ENCODE data around the gene ST6GALNAC2. TPM values are rescaled to one million over a fixed set of nuclear protein-coding genes. Genes with fewer than 3 reads are reported as not detected.
"Not testable (repeated sequence)": the region's sequence is repeated elsewhere in the genome, so short reads cannot be mapped to it uniquely, and the experiment has no call there.

The ST6GALNAC2 gene
- total and polyA plus RNA-seq, 7 experiments from 2014 or later = 0.48 to 7.5 (median 0.58) TPM; not detected in 4

GRCh38 chr17:76559460-76559859, 26.2 kb downstream of the ST6GALNAC2 start:
- H3K36me3 Mint-ChIP-seq = peaks cover 8 to 21% (median 10%) of the 10 kb centered on the region in 5 donors

GRCh38 chr17:76558198-76559095, 27.2 kb downstream of the ST6GALNAC2 start:
- no peak for ATAC-seq
- peaks cover 8 to 21% (median 10%) of the 10 kb centered on the region in 5 donors for H3K36me3 Mint-ChIP-seq

More at GRCh38 chr17:76559460-76559859, 26.2 kb downstream of the ST6GALNAC2 start:
- ChIA-PET POLR2A (interaction anchor here (0.9 to 1.4 kb wide), 3 partner anchors 43 to 112 kb away, joined by 3 to 5 read pairs (median 4); no protein-coding TSS in a partner anchor), CTCF (interaction anchor here (1.1 to 4.2 kb wide), 4 partner anchors 38 to 154 kb away, joined by 4 to 27 read pairs (median 16); no protein-coding TSS in a partner anchor)
- Mint-ChIP-seq H3K4me1 (peaks cover 24 to 69% (median 59%) of the 10 kb centered on the region in 7 donors), H3K27ac (peak overlapping the region in 1 of 9 donors; percentile 21), H3K4me3 (peak overlapping the region in 9 of 10 donors; percentile 38 to 99 (median 98))
- not testable (repeated sequence) for H3K27me3 Mint-ChIP-seq; H3K27me3 ChIP-seq (ENCODE audit: control insufficient read depth in 2 of 2, insufficient read depth in 2 of 2, low read length in 2 of 2); H3K4me3 ChIP-seq (ENCODE audit: low read length); H3K9me3 ChIP-seq (ENCODE audit: control insufficient read depth in 2 of 3, low read length in 3 of 3); ATAC-seq; DNase-seq; H3K9me3 Mint-ChIP-seq
- peaks cover 5 to 21% (median 5%) of the 10 kb centered on the region in 3 experiments for H3K36me3 ChIP-seq (ENCODE audit: control insufficient read depth in 2 of 3, insufficient read depth in 3 of 3, low read length in 3 of 3)
- peak overlapping the region; percentile 93 for H3K27ac ChIP-seq (ENCODE audit: low read depth, low read length)
- H3K4me1 ChIP-seq (ENCODE audit: control insufficient read depth in 2 of 2, insufficient read depth in 2 of 2, low read length in 2 of 2) = peaks cover 23 to 34% of the 10 kb centered on the region in 2 donors
- intact Hi-C loops (cut with micrococcal nuclease) = loop anchor here in 1 of 2 donors (5.0 kb wide), 1 partner anchor 168 kb away; the partner anchor contains the start of genes JMJD6 and METTL23

GRCh38 chr17:76557368-76558197, 28.1 kb downstream of the ST6GALNAC2 start:
- H3K9me3 Mint-ChIP-seq = no peaks in the 10 kb centered on the region
- H3K27me3 ChIP-seq (ENCODE audit: control insufficient read depth in 2 of 2, insufficient read depth in 2 of 2, low read length in 2 of 2) = no peaks in the 10 kb centered on the region
- intact Hi-C loops (cut with micrococcal nuclease) = loop anchor here (1.0 to 5.0 kb wide), 12 partner anchors 29 to 617 kb away; partner anchors contain the start of genes JMJD6 (in 2 of the 2), METTL23 (in 2 of the 2), UBE2O (in 2 of the 2) and FBF1 (in 1 of the 2)
- peaks cover 25 to 66% (median 55%) of the 10 kb centered on the region in 7 donors for H3K4me1 Mint-ChIP-seq
- peak overlapping the region; percentile 90 to 99 (median 96) for H3K27ac Mint-ChIP-seq
- H3K4me3 Mint-ChIP-seq = peak overlapping the region; percentile 92 to 99 (median 98)
- no peaks in the 10 kb centered on the region for H3K9me3 ChIP-seq (ENCODE audit: control insufficient read depth in 2 of 3, low read length in 3 of 3)
- ChIA-PET CTCF (interaction anchor here (0.6 to 4.2 kb wide), 17 partner anchors 8 to 156 kb away, joined by 3 to 27 read pairs (median 5); partner anchors contain the start of gene AANAT), POLR2A (interaction anchor here (0.6 to 2.6 kb wide), 21 partner anchors 13 to 1431 kb away, joined by 3 to 14 read pairs (median 4); partner anchors contain the start of genes PRCD, SRSF2 and ST6GALNAC1)
- DNase-seq (peak; percentile 82 to 95 (median 92)), ATAC-seq (peak; percentile 92)
- peaks cover 5 to 15% (median 5%) of the 10 kb centered on the region in 3 experiments for H3K36me3 ChIP-seq (ENCODE audit: control insufficient read depth in 2 of 3, insufficient read depth in 3 of 3, low read length in 3 of 3)
- peaks cover 23 to 34% of the 10 kb centered on the region in 2 donors for H3K4me1 ChIP-seq (ENCODE audit: control insufficient read depth in 2 of 2, insufficient read depth in 2 of 2, low read length in 2 of 2)
- no peaks in the 10 kb centered on the region for H3K27me3 Mint-ChIP-seq
- H3K27ac ChIP-seq (ENCODE audit: low read depth, low read length) = peak overlapping the region; percentile 93
- H3K4me3 ChIP-seq (ENCODE audit: low read length) = peak overlapping the region; percentile 77
- H3K36me3 Mint-ChIP-seq = peaks cover 4 to 14% (median 6%) of the 10 kb centered on the region in 5 donors

More at GRCh38 chr17:76558198-76559095, 27.2 kb downstream of the ST6GALNAC2 start:
- no peaks in the 10 kb centered on the region for H3K9me3 ChIP-seq (ENCODE audit: control insufficient read depth in 2 of 3, low read length in 3 of 3)
- DNase-seq = peak in 3 of 9 donors; percentile 12 to 27 (median 20)
- intact Hi-C loops (cut with micrococcal nuclease) = loop anchor here (1.0 to 5.0 kb wide), 5 partner anchors 28 to 169 kb away; partner anchors contain the start of genes JMJD6 (in 1 of the 2) and METTL23 (in 1 of the 2)
- CTCF ChIA-PET = interaction anchor here (0.6 to 4.2 kb wide), 15 partner anchors 7 to 155 kb away, joined by 3 to 27 read pairs (median 6); no protein-coding TSS in a partner anchor
- Mint-ChIP-seq H3K4me1 (peaks cover 25 to 71% (median 59%) of the 10 kb centered on the region in 7 donors), H3K9me3 (no peaks in the 10 kb centered on the region), H3K27ac (peak overlapping the region; percentile 90 to 99 (median 96)), H3K4me3 (peak overlapping the region; percentile 92 to 99 (median 98)), H3K27me3 (no peaks in the 10 kb centered on the region)
- H3K27ac ChIP-seq (ENCODE audit: low read depth, low read length) = peak overlapping the region; percentile 93
- peak overlapping the region; percentile 77 for H3K4me3 ChIP-seq (ENCODE audit: low read length)
- H3K27me3 ChIP-seq (ENCODE audit: control insufficient read depth in 2 of 2, insufficient read depth in 2 of 2, low read length in 2 of 2) = no peaks in the 10 kb centered on the region
- H3K4me1 ChIP-seq (ENCODE audit: control insufficient read depth in 2 of 2, insufficient read depth in 2 of 2, low read length in 2 of 2) = peaks cover 23 to 34% of the 10 kb centered on the region in 2 donors
- peaks cover 5 to 20% (median 5%) of the 10 kb centered on the region in 3 experiments for H3K36me3 ChIP-seq (ENCODE audit: control insufficient read depth in 2 of 3, insufficient read depth in 3 of 3, low read length in 3 of 3)
- POLR2A ChIA-PET = interaction anchor here (0.7 to 2.6 kb wide), 13 partner anchors 12 to 1432 kb away, joined by 3 to 14 read pairs (median 4); partner anchors contain the start of gene ST6GALNAC1

- Mint-ChIP-seq H3K27ac (peak overlapping the region; percentile 90 to 99 (median 96)), H3K4me1 (peaks cover 25 to 65% (median 54%) of the 10 kb centered on the region in 7 donors), H3K9me3 (no peaks in the 10 kb centered on the region), H3K27me3 (no peaks in the 10 kb centered on the region), H3K36me3 (peaks cover 4 to 14% (median 5%) of the 10 kb centered on the region in 5 donors), H3K4me3 (peak overlapping the region; percentile 92 to 99 (median 98))
- Histone ChIP-seq H3K4me3 (ENCODE audit: low read length) (peak overlapping the region; percentile 77), H3K9me3 (ENCODE audit: control insufficient read depth in 2 of 3, low read length in 3 of 3) (no peaks in the 10 kb centered on the region), H3K27ac (ENCODE audit: low read depth, low read length) (peak overlapping the region; percentile 93), H3K4me1 (ENCODE audit: control insufficient read depth in 2 of 2, insufficient read depth in 2 of 2, low read length in 2 of 2) (peaks cover 23 to 31% of the 10 kb centered on the region in 2 donors), H3K27me3 (ENCODE audit: control insufficient read depth in 2 of 2, insufficient read depth in 2 of 2, low read length in 2 of 2) (no peaks in the 10 kb centered on the region), H3K36me3 (ENCODE audit: control insufficient read depth in 2 of 3, insufficient read depth in 3 of 3, low read length in 3 of 3) (peaks cover 3 to 9% (median 3%) of the 10 kb centered on the region in 3 experiments)
- ChIA-PET POLR2A (interaction anchor here (0.6 to 2.6 kb wide), 14 partner anchors 10 to 575 kb away, joined by 3 to 14 read pairs (median 4); partner anchors contain the start of genes PRCD and SRSF2), CTCF (interaction anchor here (0.6 to 3.3 kb wide), 11 partner anchors 10 to 430 kb away, joined by 3 to 17 read pairs (median 5); partner anchors contain the start of gene AANAT)
- DNase-seq (peak in 3 of 9 donors; percentile 50 to 58 (median 53)), ATAC-seq (peak; percentile 65)
- intact Hi-C loops (cut with micrococcal nuclease) = loop anchor here (1.0 to 5.0 kb wide), 8 partner anchors 34 to 616 kb away; partner anchors contain the start of genes JMJD6 (in 2 of the 2), METTL23 (in 2 of the 2), UBE2O (in 2 of the 2) and FBF1 (in 1 of the 2)
These were observed 28.8 kb downstream of the ST6GALNAC2 start for GRCh38 chr17:76556765-76557367.

GRCh38 chr17:76554131-76554530, 31.5 kb downstream of the ST6GALNAC2 start:
- ATAC-seq = no peak
- Histone ChIP-seq H3K4me1 (ENCODE audit: control insufficient read depth in 2 of 2, insufficient read depth in 2 of 2, low read length in 2 of 2) (peaks cover 10 to 13% of the 10 kb centered on the region in 2 donors), H3K9me3 (ENCODE audit: control insufficient read depth in 2 of 3, low read length in 3 of 3) (no peaks in the 10 kb centered on the region), H3K27ac (ENCODE audit: low read depth, low read length) (no peak overlapping the region), H3K36me3 (ENCODE audit: control insufficient read depth in 2 of 3, insufficient read depth in 3 of 3, low read length in 3 of 3) (no peaks in the 10 kb centered on the region), H3K27me3 (ENCODE audit: control insufficient read depth in 2 of 2, insufficient read depth in 2 of 2, low read length in 2 of 2) (no peaks in the 10 kb centered on the region), H3K4me3 (ENCODE audit: low read length) (no peak overlapping the region)
- H3K27me3 Mint-ChIP-seq = no peaks in the 10 kb centered on the region
- intact Hi-C loops (cut with micrococcal nuclease) = no loop called here
- H3K9me3 Mint-ChIP-seq = no peaks in the 10 kb centered on the region
- peaks cover 0 to 8% (median 0%) of the 10 kb centered on the region in 5 donors for H3K36me3 Mint-ChIP-seq
- ChIA-PET POLR2A (interaction anchor here (0.8 kb wide), 1 partner anchor 46 kb away, joined by 4 read pairs; no protein-coding TSS in a partner anchor), CTCF (no interaction called here)
- H3K4me1 Mint-ChIP-seq = peaks cover 20 to 44% (median 34%) of the 10 kb centered on the region in 7 donors
- DNase-seq = no peak
- H3K27ac Mint-ChIP-seq = peak overlapping the region in 1 of 9 donors; percentile 15
- H3K4me3 Mint-ChIP-seq = no peak overlapping the region
